GM10847 (cell line): ENCODE results near the gene STX10.

Experiments
- POLR2A ChIP-seq: IDR thresholded peaks from 2 replicates; pipeline ENCODE4 v1.6.1; 2011; ENCODE audit not compliant: insufficient read length; ENCODE audit errors: extremely low read depth

STX10 gene

GRCh38 chr19:13098277-13099072, 51.7 kb downstream of the STX10 start:
- no peak for TF ChIP-seq POLR2A

- no peak for TF ChIP-seq POLR2A
Observed at GRCh38 chr19:13097463-13098258, 52.5 kb downstream of the STX10 start.

- no peak for TF ChIP-seq POLR2A
Observed at GRCh38 chr19:13097033-13097462, 53.1 kb downstream of the STX10 start.

GRCh38 chr19:13095934-13096927, 53.9 kb downstream of the STX10 start:
- no peak for TF ChIP-seq POLR2A

- TF ChIP-seq POLR2A: no peak
Observed at GRCh38 chr19:13095393-13095784, 54.8 kb downstream of the STX10 start.

GRCh38 chr19:13094771-13095392, 55.3 kb downstream of the STX10 start:
- TF ChIP-seq POLR2A: no peak

GRCh38 chr19:13094106-13094504, 56.1 kb downstream of the STX10 start:
- TF ChIP-seq POLR2A: no peak
